ENCODE data around the gene ZNF530. TPM values are rescaled to one million over a fixed set of nuclear protein-coding genes. Genes with fewer than 3 reads are reported as not detected.

Gene ZNF530
- total and polyA plus RNA-seq, 2 experiments from 2014 or later = 3.3 to 11.2 TPM

DNA sequence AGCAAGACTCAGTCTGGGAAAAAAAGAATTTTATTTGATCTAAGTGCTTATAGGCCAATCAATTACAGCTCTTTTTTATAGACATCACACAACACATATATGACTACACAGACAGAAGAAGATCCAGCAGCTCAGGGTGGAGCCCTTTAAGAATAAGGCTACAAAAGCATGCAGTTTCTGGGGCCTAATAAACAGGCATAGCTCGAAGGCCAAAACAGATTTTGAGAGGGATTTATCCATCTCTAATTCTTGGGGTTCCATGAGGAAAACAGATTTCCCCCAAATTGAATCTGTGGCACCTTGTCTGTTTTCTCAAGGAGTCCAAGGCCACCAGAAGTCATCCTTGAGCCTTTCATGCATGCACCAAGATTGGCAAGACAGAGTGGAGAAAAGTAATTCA lies 36.1 kb upstream of the ZNF530 start:
- no peak overlapping the region for H3K27ac ChIP-seq (ENCODE audit: low read depth)
- Mint-ChIP-seq H3K27ac (no peak overlapping the region), H3K4me1 (peaks cover 2% of the 10 kb centered on the region; the same call in 2 of the 3 replicates), H3K36me3 (ENCODE audit: low read depth) (peaks cover 48% of the 10 kb centered on the region), H3K27me3 (ENCODE audit: insufficient read depth, low read depth, poor library complexity) (peaks cover 2% of the 10 kb centered on the region), H3K9me3 (peaks cover 89% of the 10 kb centered on the region), H3K4me3 (no peak overlapping the region; the same call in 2 of the 3 replicates)
- no peak for ATAC-seq
- peaks cover 3% of the 10 kb centered on the region for H3K4me1 ChIP-seq (ENCODE audit: insufficient read depth)
- H3K9me2 ChIP-seq (ENCODE audit: insufficient read depth) = peaks cover 8% of the 10 kb centered on the region; the same call in 1 of the 2 replicates
- H4K20me1 ChIP-seq (replicated peaks; ENCODE audit: insufficient read depth) = no peaks in the 10 kb centered on the region; the same call in 1 of the 2 replicates
- H3K4me2 ChIP-seq = no peak overlapping the region
- TF ChIP-seq, protein P1, sequence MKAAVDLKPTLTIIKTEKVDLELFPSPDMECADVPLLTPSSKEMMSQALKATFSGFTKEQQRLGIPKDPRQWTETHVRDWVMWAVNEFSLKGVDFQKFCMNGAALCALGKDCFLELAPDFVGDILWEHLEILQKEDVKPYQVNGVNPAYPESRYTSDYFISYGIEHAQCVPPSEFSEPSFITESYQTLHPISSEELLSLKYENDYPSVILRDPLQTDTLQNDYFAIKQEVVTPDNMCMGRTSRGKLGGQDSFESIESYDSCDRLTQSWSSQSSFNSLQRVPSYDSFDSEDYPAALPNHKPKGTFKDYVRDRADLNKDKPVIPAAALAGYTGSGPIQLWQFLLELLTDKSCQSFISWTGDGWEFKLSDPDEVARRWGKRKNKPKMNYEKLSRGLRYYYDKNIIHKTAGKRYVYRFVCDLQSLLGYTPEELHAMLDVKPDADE (IDR thresholded peaks at IDR 0.05) = no peak
- TF ChIP-seq, protein P2, sequence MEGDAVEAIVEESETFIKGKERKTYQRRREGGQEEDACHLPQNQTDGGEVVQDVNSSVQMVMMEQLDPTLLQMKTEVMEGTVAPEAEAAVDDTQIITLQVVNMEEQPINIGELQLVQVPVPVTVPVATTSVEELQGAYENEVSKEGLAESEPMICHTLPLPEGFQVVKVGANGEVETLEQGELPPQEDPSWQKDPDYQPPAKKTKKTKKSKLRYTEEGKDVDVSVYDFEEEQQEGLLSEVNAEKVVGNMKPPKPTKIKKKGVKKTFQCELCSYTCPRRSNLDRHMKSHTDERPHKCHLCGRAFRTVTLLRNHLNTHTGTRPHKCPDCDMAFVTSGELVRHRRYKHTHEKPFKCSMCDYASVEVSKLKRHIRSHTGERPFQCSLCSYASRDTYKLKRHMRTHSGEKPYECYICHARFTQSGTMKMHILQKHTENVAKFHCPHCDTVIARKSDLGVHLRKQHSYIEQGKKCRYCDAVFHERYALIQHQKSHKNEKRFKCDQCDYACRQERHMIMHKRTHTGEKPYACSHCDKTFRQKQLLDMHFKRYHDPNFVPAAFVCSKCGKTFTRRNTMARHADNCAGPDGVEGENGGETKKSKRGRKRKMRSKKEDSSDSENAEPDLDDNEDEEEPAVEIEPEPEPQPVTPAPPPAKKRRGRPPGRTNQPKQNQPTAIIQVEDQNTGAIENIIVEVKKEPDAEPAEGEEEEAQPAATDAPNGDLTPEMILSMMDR (conservative IDR thresholded peaks at IDR 0.05; ENCODE audit: low read depth in 2 of 2) = no peak
- TF ChIP-seq, protein P3, sequence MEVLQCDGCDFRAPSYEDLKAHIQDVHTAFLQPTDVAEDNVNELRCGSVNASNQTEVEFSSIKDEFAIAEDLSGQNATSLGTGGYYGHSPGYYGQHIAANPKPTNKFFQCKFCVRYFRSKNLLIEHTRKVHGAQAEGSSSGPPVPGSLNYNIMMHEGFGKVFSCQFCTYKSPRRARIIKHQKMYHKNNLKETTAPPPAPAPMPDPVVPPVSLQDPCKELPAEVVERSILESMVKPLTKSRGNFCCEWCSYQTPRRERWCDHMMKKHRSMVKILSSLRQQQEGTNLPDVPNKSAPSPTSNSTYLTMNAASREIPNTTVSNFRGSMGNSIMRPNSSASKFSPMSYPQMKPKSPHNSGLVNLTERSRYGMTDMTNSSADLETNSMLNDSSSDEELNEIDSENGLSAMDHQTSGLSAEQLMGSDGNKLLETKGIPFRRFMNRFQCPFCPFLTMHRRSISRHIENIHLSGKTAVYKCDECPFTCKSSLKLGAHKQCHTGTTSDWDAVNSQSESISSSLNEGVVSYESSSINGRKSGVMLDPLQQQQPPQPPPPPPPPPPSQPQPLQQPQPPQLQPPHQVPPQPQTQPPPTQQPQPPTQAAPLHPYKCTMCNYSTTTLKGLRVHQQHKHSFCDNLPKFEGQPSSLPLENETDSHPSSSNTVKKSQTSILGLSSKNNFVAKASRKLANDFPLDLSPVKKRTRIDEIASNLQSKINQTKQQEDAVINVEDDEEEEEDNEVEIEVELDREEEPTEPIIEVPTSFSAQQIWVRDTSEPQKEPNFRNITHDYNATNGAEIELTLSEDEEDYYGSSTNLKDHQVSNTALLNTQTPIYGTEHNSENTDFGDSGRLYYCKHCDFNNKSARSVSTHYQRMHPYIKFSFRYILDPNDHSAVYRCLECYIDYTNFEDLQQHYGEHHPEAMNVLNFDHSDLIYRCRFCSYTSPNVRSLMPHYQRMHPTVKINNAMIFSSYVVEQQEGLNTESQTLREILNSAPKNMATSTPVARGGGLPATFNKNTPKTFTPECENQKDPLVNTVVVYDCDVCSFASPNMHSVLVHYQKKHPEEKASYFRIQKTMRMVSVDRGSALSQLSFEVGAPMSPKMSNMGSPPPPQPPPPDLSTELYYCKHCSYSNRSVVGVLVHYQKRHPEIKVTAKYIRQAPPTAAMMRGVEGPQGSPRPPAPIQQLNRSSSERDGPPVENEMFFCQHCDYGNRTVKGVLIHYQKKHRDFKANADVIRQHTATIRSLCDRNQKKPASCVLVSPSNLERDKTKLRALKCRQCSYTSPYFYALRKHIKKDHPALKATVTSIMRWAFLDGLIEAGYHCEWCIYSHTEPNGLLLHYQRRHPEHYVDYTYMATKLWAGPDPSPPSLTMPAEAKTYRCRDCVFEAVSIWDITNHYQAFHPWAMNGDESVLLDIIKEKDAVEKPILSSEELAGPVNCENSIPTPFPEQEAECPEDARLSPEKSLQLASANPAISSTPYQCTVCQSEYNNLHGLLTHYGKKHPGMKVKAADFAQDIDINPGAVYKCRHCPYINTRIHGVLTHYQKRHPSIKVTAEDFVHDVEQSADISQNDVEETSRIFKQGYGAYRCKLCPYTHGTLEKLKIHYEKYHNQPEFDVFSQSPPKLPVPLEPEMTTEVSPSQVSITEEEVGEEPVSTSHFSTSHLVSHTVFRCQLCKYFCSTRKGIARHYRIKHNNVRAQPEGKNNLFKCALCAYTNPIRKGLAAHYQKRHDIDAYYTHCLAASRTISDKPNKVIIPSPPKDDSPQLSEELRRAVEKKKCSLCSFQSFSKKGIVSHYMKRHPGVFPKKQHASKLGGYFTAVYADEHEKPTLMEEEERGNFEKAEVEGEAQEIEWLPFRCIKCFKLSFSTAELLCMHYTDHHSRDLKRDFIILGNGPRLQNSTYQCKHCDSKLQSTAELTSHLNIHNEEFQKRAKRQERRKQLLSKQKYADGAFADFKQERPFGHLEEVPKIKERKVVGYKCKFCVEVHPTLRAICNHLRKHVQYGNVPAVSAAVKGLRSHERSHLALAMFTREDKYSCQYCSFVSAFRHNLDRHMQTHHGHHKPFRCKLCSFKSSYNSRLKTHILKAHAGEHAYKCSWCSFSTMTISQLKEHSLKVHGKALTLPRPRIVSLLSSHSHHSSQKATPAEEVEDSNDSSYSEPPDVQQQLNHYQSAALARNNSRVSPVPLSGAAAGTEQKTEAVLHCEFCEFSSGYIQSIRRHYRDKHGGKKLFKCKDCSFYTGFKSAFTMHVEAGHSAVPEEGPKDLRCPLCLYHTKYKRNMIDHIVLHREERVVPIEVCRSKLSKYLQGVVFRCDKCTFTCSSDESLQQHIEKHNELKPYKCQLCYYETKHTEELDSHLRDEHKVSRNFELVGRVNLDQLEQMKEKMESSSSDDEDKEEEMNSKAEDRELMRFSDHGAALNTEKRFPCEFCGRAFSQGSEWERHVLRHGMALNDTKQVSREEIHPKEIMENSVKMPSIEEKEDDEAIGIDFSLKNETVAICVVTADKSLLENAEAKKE (CRISPR knock-in tag; IDR thresholded peaks at IDR 0.05) = no peak
- TF ChIP-seq EZH2 (IDR thresholded peaks at IDR 0.05; ENCODE audit: low read depth, unreplicated experiment) = no peak
- TF ChIP-seq ZNF331 (CRISPR knock-in tag; IDR thresholded peaks at IDR 0.05; ENCODE audit: low read depth) = no peak
- H3K4me3 ChIP-seq = no peak overlapping the region
- H2AFZ ChIP-seq = no peak overlapping the region
- no peaks in the 10 kb centered on the region for H3K27me3 ChIP-seq (ENCODE audit: insufficient read depth)
- H3F3A ChIP-seq (replicated peaks; ENCODE audit: low read depth) = no peaks in the 10 kb centered on the region
- peaks cover 6% of the 10 kb centered on the region; the same call in 1 of the 2 replicates for H3K36me3 ChIP-seq (ENCODE audit: insufficient read depth)
- DNase-seq (ENCODE audit: low spot score) = no peak
- H3K79me2 ChIP-seq (replicated peaks; ENCODE audit: insufficient read depth) = peaks cover 8% of the 10 kb centered on the region

All from GM23338 (cell line).